GM23248 (cell line): ENCODE results near the gene PSD.

Experiments used
- EZH2 ChIP-seq: fragments of 200-600 bp; sonication (generic); IDR thresholded peaks from 2 replicates; pipeline ENCODE4 v1.6.1; 2018; ENCODE audit warnings: antibody characterized with exemption, mild to moderate bottlenecking; ENCODE audit not compliant: insufficient read depth, poor library complexity, severe bottlenecking
- EZH2phosphoT487 ChIP-seq: fragments of 200-600 bp; sonication (generic); IDR thresholded peaks from 2 replicates; pipeline ENCODE4 v1.6.1; 2018; ENCODE audit warnings: antibody characterized with exemption, moderate library complexity, mild to moderate bottlenecking, low read depth; ENCODE audit not compliant: insufficient read depth

GRCh38 chr10:102414749-102415148, 3.8 kb downstream of the PSD start:
- no peak for TF ChIP-seq EZH2
- TF ChIP-seq EZH2phosphoT487: no peak
